SK-N-SH treated with all-trans-retinoic acid at 6 μM for 48 hours (cell line): ENCODE results near the gene KCNH3.

Source experiments
- ATAC-seq: fragments of 200-7000 bp; cut with Tn5 transposase; 3 replicates; pipeline ENCODE4 v1.9.1; 2020; ENCODE audit warnings: mild to moderate bottlenecking, moderate library complexity
- BACH2 ChIP-seq: fragments of 250-450 bp; sonication (Bioruptor Pico); IDR thresholded peaks from 2 replicates; pipeline ENCODE4 v1.9.0; 2021; ENCODE audit warnings: mild to moderate bottlenecking, borderline replicate concordance
- ESRRG ChIP-seq: fragments of 250-450 bp; sonication (Bioruptor Pico); IDR thresholded peaks from 2 replicates; pipeline ENCODE4 v1.6.1; 2021; ENCODE audit warnings: mild to moderate bottlenecking
- GLIS3 ChIP-seq: fragments of 250-450 bp; sonication (Bioruptor Pico); IDR thresholded peaks from 2 replicates; pipeline ENCODE4 v1.5.0; 2020; ENCODE audit warnings: mild to moderate bottlenecking, moderate library complexity
- ISL1 ChIP-seq: fragments of 250-450 bp; sonication (Bioruptor Pico); IDR thresholded peaks from 2 replicates; pipeline ENCODE4 v2.1.2; 2022; ENCODE audit warnings: mild to moderate bottlenecking, moderate library complexity
- PPARA ChIP-seq: fragments of 250-450 bp; sonication (Bioruptor Pico); IDR thresholded peaks from 2 replicates; pipeline ENCODE4 v1.5.0; 2020; ENCODE audit warnings: mild to moderate bottlenecking, borderline replicate concordance
- RARB ChIP-seq: fragments of 250-450 bp; sonication (Bioruptor Pico); IDR thresholded peaks from 2 replicates; pipeline ENCODE4 v1.8.0; 2021; ENCODE audit warnings: mild to moderate bottlenecking, moderate library complexity
- SNAI2 ChIP-seq: fragments of 250-450 bp; sonication (Bioruptor Pico); IDR thresholded peaks from 2 replicates; pipeline ENCODE4 v1.5.0; 2020; ENCODE audit warnings: mild to moderate bottlenecking, moderate library complexity
- TCF4 ChIP-seq: fragments of 250-450 bp; sonication (Bioruptor Pico); IDR thresholded peaks from 2 replicates; pipeline ENCODE4 v1.8.0; 2021; ENCODE audit warnings: mild to moderate bottlenecking, moderate library complexity, borderline replicate concordance
- TOX ChIP-seq: fragments of 250-450 bp; sonication (Bioruptor Pico); IDR thresholded peaks from 2 replicates; pipeline ENCODE4 v1.8.0; 2021; ENCODE audit warnings: mild to moderate bottlenecking, moderate library complexity, borderline replicate concordance
- ZC3H10 ChIP-seq: fragments of 250-450 bp; sonication (Bioruptor Pico); IDR thresholded peaks from 2 replicates; pipeline ENCODE4 v1.5.1; 2021; ENCODE audit warnings: mild to moderate bottlenecking, moderate library complexity
- ZFP30 ChIP-seq: fragments of 450-650 bp; formaldehyde crosslinking; IDR thresholded peaks from 2 replicates; pipeline ENCODE4 v1.5.0; 2022; ENCODE audit warnings: mild to moderate bottlenecking, moderate library complexity
- ZNF565 ChIP-seq: fragments of 450-650 bp; formaldehyde crosslinking; conservative IDR thresholded peaks from 2 replicates; pipeline ENCODE4 v1.5.0; 2020; ENCODE audit warnings: low read depth, mild to moderate bottlenecking, moderate library complexity
- ZNF70 ChIP-seq: fragments of 450-650 bp; formaldehyde crosslinking; IDR thresholded peaks from 2 replicates; pipeline ENCODE4 v1.5.0; 2020; ENCODE audit warnings: mild to moderate bottlenecking, moderate library complexity
- ZNF8 ChIP-seq: fragments of 450-650 bp; formaldehyde crosslinking; IDR thresholded peaks from 2 replicates; pipeline ENCODE4 v1.5.0; 2020; ENCODE audit warnings: mild to moderate bottlenecking, moderate library complexity
- TF ChIP-seq, protein P1 (sequence below): fragments of 250-450 bp; sonication (Bioruptor Pico); IDR thresholded peaks from 2 replicates; pipeline ENCODE4 v1.5.0; 2020; ENCODE audit warnings: mild to moderate bottlenecking, moderate library complexity
- TF ChIP-seq, protein P2 (sequence below): fragments of 250-450 bp; sonication (Bioruptor Pico); IDR thresholded peaks from 2 replicates; pipeline ENCODE4 v1.5.1; 2021; ENCODE audit warnings: mild to moderate bottlenecking, moderate library complexity
- TF ChIP-seq, protein P3 (sequence below): fragments of 250-450 bp; sonication (Bioruptor Pico); IDR thresholded peaks from 2 replicates; pipeline ENCODE4 v1.8.0; 2021; ENCODE audit warnings: low read depth, mild to moderate bottlenecking, moderate library complexity, borderline replicate concordance
- TF ChIP-seq, protein P4 (sequence below): fragments of 250-450 bp; sonication (Bioruptor Pico); IDR thresholded peaks from 2 replicates; pipeline ENCODE4 v1.8.0; 2020; ENCODE audit warnings: mild to moderate bottlenecking, moderate library complexity, borderline replicate concordance
- TF ChIP-seq, protein P5 (sequence below): fragments of 250-450 bp; sonication (Bioruptor Pico); IDR thresholded peaks from 2 replicates; pipeline ENCODE4 v1.5.1; 2020; ENCODE audit warnings: low read depth, mild to moderate bottlenecking, moderate library complexity

Gene KCNH3

GRCh38 chr12:49535921-49536525, 2.8 kb upstream of the KCNH3 start:
- TF ChIP-seq, protein P1, sequence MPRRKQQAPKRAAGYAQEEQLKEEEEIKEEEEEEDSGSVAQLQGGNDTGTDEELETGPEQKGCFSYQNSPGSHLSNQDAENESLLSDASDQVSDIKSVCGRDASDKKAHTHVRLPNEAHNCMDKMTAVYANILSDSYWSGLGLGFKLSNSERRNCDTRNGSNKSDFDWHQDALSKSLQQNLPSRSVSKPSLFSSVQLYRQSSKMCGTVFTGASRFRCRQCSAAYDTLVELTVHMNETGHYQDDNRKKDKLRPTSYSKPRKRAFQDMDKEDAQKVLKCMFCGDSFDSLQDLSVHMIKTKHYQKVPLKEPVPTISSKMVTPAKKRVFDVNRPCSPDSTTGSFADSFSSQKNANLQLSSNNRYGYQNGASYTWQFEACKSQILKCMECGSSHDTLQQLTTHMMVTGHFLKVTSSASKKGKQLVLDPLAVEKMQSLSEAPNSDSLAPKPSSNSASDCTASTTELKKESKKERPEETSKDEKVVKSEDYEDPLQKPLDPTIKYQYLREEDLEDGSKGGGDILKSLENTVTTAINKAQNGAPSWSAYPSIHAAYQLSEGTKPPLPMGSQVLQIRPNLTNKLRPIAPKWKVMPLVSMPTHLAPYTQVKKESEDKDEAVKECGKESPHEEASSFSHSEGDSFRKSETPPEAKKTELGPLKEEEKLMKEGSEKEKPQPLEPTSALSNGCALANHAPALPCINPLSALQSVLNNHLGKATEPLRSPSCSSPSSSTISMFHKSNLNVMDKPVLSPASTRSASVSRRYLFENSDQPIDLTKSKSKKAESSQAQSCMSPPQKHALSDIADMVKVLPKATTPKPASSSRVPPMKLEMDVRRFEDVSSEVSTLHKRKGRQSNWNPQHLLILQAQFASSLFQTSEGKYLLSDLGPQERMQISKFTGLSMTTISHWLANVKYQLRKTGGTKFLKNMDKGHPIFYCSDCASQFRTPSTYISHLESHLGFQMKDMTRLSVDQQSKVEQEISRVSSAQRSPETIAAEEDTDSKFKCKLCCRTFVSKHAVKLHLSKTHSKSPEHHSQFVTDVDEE (CRISPR knock-in tag): no peak
- TF ChIP-seq ZNF8 (CRISPR knock-in tag) (no peak), ZNF565 (CRISPR knock-in tag) (no peak), ZFP30 (CRISPR knock-in tag) (no peak), ZC3H10 (CRISPR knock-in tag) (no peak), RARB (no peak), PPARA (CRISPR knock-in tag) (no peak), TOX (CRISPR knock-in tag) (no peak), TCF4 (CRISPR knock-in tag) (no peak), GLIS3 (CRISPR knock-in tag) (no peak), ISL1 (no peak), ESRRG (no peak), ZNF70 (CRISPR knock-in tag) (no peak)
- TF ChIP-seq, protein P2, sequence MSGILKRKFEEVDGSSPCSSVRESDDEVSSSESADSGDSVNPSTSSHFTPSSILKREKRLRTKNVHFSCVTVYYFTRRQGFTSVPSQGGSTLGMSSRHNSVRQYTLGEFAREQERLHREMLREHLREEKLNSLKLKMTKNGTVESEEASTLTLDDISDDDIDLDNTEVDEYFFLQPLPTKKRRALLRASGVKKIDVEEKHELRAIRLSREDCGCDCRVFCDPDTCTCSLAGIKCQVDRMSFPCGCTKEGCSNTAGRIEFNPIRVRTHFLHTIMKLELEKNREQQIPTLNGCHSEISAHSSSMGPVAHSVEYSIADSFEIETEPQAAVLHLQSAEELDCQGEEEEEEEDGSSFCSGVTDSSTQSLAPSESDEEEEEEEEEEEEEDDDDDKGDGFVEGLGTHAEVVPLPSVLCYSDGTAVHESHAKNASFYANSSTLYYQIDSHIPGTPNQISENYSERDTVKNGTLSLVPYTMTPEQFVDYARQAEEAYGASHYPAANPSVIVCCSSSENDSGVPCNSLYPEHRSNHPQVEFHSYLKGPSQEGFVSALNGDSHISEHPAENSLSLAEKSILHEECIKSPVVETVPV (CRISPR knock-in tag): no peak
- TF ChIP-seq, protein P3, sequence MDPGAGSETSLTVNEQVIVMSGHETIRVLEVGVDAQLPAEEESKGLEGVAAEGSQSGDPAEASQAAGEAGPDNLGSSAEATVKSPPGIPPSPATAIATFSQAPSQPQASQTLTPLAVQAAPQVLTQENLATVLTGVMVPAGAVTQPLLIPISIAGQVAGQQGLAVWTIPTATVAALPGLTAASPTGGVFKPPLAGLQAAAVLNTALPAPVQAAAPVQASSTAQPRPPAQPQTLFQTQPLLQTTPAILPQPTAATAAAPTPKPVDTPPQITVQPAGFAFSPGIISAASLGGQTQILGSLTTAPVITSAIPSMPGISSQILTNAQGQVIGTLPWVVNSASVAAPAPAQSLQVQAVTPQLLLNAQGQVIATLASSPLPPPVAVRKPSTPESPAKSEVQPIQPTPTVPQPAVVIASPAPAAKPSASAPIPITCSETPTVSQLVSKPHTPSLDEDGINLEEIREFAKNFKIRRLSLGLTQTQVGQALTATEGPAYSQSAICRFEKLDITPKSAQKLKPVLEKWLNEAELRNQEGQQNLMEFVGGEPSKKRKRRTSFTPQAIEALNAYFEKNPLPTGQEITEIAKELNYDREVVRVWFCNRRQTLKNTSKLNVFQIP (CRISPR knock-in tag): no peak
- TF ChIP-seq, protein P4, sequence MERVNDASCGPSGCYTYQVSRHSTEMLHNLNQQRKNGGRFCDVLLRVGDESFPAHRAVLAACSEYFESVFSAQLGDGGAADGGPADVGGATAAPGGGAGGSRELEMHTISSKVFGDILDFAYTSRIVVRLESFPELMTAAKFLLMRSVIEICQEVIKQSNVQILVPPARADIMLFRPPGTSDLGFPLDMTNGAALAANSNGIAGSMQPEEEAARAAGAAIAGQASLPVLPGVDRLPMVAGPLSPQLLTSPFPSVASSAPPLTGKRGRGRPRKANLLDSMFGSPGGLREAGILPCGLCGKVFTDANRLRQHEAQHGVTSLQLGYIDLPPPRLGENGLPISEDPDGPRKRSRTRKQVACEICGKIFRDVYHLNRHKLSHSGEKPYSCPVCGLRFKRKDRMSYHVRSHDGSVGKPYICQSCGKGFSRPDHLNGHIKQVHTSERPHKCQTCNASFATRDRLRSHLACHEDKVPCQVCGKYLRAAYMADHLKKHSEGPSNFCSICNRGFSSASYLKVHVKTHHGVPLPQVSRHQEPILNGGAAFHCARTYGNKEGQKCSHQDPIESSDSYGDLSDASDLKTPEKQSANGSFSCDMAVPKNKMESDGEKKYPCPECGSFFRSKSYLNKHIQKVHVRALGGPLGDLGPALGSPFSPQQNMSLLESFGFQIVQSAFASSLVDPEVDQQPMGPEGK (CRISPR knock-in tag): no peak
- TF ChIP-seq, protein P5, sequence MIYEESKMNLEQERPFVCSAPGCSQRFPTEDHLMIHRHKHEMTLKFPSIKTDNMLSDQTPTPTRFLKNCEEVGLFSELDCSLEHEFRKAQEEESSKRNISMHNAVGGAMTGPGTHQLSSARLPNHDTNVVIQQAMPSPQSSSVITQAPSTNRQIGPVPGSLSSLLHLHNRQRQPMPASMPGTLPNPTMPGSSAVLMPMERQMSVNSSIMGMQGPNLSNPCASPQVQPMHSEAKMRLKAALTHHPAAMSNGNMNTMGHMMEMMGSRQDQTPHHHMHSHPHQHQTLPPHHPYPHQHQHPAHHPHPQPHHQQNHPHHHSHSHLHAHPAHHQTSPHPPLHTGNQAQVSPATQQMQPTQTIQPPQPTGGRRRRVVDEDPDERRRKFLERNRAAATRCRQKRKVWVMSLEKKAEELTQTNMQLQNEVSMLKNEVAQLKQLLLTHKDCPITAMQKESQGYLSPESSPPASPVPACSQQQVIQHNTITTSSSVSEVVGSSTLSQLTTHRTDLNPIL: no peak

DNA sequence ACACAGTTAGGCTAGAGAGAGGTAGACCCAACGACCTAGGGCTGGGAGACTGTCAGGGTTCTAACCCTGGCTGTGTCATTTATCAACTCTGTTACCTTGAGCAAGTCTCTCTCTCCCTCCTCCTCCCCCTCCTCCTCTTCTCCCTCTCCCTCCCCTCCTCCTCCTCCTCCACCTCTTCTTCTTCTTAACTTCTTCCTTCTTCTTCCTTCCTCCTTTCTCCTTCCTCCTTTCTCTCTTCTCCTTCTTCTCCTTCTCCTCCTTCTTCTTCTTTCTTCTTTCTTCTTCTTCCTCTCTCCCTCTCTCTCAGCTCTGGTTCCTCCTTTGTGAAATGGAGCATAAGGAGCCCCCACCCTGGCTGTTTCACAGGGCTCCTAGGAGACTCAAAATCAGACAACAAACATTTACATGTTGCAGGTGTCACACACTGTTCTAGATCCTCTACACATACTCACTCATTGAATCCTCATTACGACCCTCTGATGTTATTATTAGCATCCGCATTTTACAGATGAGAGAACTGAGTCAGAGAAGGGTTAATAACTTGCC, 2.2 kb upstream of the KCNH3 start:
- no peak for ATAC-seq
- TF ChIP-seq ISL1 (no peak), RARB (no peak), SNAI2 (no peak), TOX (CRISPR knock-in tag) (no peak), BACH2 (CRISPR knock-in tag) (no peak)

More at GRCh38 chr12:49535921-49536525, 2.8 kb upstream of the KCNH3 start:
- peak; percentile 11; the same call in 1 of the 3 replicates for ATAC-seq

DNA sequence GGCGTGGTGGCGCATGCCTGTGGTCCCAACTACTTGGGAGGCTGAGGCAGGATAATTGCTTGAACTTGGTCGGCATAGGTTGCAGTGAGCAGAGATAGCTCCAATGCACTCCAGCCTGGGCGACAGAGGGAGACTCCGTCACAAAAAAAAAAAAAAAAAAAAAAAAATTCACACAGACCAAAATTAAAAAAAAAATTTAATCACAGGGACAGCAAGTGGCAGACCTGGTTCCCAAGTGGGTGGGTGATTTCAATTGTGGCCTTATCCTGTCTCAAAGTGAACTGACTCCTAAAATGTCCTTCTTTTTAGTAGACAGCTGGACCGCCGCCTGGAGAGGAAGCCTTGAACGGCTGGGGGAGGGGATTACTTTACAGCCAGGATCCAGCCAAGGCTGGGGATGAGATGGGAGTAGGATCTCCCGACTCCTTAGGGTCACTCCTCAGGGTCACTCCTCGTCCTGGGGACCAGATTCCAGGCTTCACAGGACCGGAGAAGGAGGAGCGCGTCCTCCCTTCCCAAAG, 1.5 kb upstream of the KCNH3 start:
- no peak; the same call in 2 of the 3 replicates for ATAC-seq
- TF ChIP-seq, protein P4 (CRISPR knock-in tag): no peak
- no peak for TF ChIP-seq RARB
- TF ChIP-seq TOX (CRISPR knock-in tag): no peak
- no peak for TF ChIP-seq PPARA (CRISPR knock-in tag)
- TF ChIP-seq, protein P2 (CRISPR knock-in tag): no peak
- TF ChIP-seq ZNF8 (CRISPR knock-in tag): no peak
- TF ChIP-seq, protein P5: no peak
